IPS-18a (cell line): ENCODE measurements around the gene HSH2D.
"Not testable (repeated sequence)": the region's sequence is repeated elsewhere in the genome, so short reads cannot be mapped to it uniquely, and the experiment has no call there.

Experiments used
- H3K27ac ChIP-seq: one replicate; pipeline ENCODE4 v1.5.1; 2013; ENCODE audit warnings: low read length
- H3K27me3 ChIP-seq: one replicate; pipeline ENCODE4 v1.6.1; 2013; ENCODE audit warnings: mild to moderate bottlenecking, low read length; ENCODE audit not compliant: control insufficient read depth, insufficient read depth
- H3K36me3 ChIP-seq: one replicate; pipeline ENCODE4 v1.6.1; 2013; ENCODE audit warnings: low read depth, low read length; ENCODE audit not compliant: control insufficient read depth
- H3K4me1 ChIP-seq: one replicate; pipeline ENCODE4 v1.6.1; 2013; ENCODE audit warnings: low read depth, low read length; ENCODE audit not compliant: control insufficient read depth
- H3K4me3 ChIP-seq: one replicate; pipeline ENCODE4 v1.5.1; 2013; ENCODE audit warnings: low read length
- H3K9ac ChIP-seq: one replicate; pipeline ENCODE4 v1.6.1; 2013; ENCODE audit warnings: mild to moderate bottlenecking, low read length, moderate library complexity
- H3K9me3 ChIP-seq: one replicate; pipeline ENCODE4 v1.6.1; 2013; ENCODE audit warnings: low read depth, low read length; ENCODE audit not compliant: control insufficient read depth

HSH2D gene

DNA sequence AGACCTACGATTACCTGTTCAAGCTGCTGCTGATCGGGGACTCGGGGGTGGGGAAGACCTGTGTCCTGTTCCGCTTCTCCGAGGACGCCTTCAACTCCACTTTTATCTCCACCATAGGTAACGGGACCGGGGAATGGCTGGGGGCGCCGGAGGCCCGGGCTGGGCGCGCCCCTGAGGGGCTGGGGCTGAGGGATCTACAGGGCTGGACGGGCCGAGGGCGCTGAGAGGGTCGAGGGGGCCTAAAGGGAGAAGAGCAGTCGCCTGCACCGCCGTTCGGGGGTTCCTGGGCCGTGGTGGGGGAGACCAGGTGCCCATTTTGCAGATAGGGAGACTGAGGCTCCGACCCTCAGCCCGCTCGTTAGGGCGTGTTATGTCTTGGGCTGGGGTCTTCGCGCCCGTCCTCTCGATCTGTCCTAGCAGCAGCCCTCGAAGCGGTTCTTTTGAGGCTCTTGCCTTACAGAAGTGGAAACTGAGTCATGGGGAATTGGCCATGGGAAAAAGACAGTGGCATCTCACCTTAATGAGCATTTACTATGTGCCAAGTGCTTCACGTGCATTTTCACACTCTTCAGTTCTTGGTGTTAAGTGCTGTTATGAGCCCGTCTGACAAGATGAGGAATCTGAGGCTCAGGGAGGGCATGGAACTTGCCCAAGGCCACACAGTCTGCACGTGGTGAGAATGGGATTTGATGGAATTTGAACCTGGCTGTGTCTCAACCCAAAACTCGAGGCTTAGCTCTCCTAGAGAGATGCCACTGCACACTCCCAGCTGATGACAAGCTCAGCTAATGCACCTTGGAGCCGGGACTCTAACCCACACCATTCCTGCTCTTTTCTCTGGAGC is 31.4 kb upstream of the HSH2D start:
- Histone ChIP-seq H3K36me3 (peaks cover 4% of the 10 kb centered on the region), H3K9me3 (no peaks in the 10 kb centered on the region), H3K9ac (peak overlapping the region; percentile 83), H3K27ac (peak overlapping the region; percentile 19), H3K4me1 (peaks cover 6% of the 10 kb centered on the region), H3K27me3 (no peaks in the 10 kb centered on the region), H3K4me3 (peak overlapping the region; percentile 76)

DNA sequence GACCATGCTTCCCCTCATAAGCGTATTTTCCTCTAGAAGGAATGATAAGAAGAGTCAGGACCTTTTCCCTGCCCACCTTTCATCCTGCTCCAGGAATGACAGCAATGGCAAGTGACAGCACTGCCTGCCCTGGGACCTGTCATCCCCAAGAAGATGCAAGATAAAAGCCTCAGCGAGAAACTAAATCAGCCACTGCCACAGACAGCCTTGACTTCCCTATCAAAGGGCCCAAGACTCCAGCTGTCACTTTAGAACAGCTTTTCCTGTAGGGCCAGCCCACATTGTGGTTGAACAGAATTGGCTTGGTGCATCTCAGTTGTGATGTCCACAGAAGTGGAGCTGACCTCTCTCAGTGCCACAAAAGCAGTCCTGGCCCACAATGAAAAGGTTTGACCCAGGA is 30.7 kb upstream of the HSH2D start:
- Histone ChIP-seq H3K9ac (no peak overlapping the region), H3K27ac (no peak overlapping the region), H3K9me3 (no peaks in the 10 kb centered on the region), H3K36me3 (peaks cover 4% of the 10 kb centered on the region), H3K4me1 (peaks cover 6% of the 10 kb centered on the region), H3K27me3 (no peaks in the 10 kb centered on the region), H3K4me3 (peak overlapping the region; percentile 76)

DNA sequence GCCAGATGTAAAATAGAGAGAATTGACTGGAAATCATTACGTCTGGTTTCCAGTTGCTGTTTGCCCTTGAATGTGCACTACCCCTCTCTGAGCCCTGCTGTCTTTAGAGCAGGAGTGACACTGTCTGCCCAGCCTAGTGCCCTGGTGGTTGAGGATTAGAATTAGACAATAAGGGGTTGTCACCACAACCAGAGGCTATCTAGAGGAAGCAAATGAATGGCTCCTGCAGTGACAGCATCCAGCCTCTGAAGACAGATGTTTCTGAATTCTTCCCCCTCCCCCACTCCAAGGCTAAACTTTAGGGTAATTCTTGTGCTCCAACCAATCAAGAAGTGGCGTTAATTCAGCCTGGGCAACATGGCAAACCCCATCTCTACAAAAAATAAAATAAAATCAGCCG is 29.8 kb upstream of the HSH2D start:
- Histone ChIP-seq H3K27me3 (no peaks in the 10 kb centered on the region), H3K4me3 (no peak overlapping the region), H3K9ac (no peak overlapping the region), H3K9me3 (no peaks in the 10 kb centered on the region), H3K36me3 (peaks cover 12% of the 10 kb centered on the region), H3K27ac (no peak overlapping the region), H3K4me1 (peaks cover 6% of the 10 kb centered on the region)

DNA sequence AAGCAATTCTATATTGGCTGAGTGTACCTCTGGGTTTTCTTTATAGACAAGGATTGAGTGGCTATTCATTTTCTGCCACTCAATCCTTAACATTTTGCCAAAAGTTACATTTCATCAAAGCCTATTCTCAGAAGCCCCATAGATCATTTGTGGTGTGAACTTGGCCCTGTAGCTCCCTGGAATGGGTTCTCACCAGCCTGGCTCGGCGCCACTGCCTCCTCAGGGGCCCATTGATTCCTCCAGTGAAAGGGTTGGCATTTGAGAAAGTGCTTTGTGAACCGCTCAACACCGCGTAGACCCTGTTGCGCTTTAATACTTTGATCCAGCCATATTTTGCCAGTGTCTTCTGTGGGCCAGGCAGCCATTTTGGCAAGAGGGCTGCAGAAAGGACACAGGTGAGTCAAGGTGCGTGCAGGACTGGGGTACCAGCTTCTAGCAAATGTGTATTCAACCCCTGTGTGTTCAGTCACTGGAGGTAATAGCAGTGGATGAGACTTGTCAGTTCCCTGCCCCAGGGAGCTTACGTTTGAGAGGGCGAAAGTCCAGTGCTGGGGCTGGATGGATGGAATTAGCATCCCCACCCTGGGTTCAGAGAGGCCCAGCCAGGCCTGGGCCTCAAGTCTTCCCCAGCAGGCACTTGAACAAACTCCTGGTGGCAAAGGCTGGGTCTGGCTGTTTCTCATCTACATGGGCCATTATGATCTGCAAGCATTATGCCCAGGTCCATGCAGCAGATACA is 28.0 kb upstream of the HSH2D start:
- Histone ChIP-seq H3K4me1 (peaks cover 6% of the 10 kb centered on the region), H3K9ac (no peak overlapping the region), H3K27ac (no peak overlapping the region), H3K9me3 (no peaks in the 10 kb centered on the region), H3K36me3 (peaks cover 21% of the 10 kb centered on the region), H3K4me3 (no peak overlapping the region), H3K27me3 (no peaks in the 10 kb centered on the region)

DNA sequence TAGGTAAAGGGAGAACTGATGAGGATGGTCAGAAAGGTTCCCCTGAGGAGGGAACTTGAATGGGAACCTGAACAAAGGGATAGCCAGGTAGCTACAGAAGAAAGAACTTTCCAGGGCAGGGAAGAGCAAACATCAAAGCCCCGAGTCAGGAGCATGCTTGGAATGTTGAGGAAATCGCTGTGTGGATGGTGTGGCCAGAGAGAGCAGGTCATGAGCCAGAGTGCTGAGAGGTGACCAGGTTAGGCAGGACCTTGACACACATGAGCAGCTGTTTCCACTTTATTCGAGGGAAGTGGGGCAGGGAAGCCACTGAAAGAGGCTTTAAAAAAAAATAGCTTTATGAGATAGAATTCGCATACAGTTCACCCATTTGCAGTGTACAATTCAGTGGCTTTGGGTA is 27.4 kb upstream of the HSH2D start:
- Histone ChIP-seq H3K4me1 (peaks cover 6% of the 10 kb centered on the region), H3K36me3 (peaks cover 21% of the 10 kb centered on the region), H3K9me3 (no peaks in the 10 kb centered on the region), H3K9ac (no peak overlapping the region), H3K27ac (no peak overlapping the region), H3K4me3 (no peak overlapping the region), H3K27me3 (no peaks in the 10 kb centered on the region)

DNA sequence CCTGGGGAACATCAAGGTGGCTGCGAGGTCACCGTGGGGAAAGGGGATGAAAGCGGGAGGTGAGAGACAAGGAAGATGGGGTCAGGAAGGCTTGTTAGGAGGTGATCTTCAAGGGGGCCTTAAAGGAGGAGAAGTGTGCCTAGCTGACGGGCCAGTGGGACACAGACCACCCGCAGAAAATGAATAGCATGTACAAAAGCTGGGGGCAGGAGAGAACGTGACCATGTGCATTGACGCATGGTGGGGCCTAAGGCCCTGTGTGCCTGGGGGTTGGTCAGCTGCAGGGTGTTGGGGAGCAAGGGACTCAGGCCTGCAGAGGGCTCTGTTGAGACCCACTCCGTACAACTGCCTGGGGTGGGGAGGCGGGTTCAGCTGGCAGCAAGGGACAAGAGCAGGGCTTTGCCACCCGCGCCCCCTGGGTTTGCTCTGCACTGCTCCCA is 25.9 kb upstream of the HSH2D start:
- H3K9me3 ChIP-seq, result no peaks in the 10 kb centered on the region
- H3K27me3 ChIP-seq, result no peaks in the 10 kb centered on the region
- H3K27ac ChIP-seq, result no peak overlapping the region
- peaks cover 2% of the 10 kb centered on the region for H3K4me1 ChIP-seq
- peaks cover 36% of the 10 kb centered on the region for H3K36me3 ChIP-seq
- H3K4me3 ChIP-seq, result no peak overlapping the region
- H3K9ac ChIP-seq, result no peak overlapping the region

DNA sequence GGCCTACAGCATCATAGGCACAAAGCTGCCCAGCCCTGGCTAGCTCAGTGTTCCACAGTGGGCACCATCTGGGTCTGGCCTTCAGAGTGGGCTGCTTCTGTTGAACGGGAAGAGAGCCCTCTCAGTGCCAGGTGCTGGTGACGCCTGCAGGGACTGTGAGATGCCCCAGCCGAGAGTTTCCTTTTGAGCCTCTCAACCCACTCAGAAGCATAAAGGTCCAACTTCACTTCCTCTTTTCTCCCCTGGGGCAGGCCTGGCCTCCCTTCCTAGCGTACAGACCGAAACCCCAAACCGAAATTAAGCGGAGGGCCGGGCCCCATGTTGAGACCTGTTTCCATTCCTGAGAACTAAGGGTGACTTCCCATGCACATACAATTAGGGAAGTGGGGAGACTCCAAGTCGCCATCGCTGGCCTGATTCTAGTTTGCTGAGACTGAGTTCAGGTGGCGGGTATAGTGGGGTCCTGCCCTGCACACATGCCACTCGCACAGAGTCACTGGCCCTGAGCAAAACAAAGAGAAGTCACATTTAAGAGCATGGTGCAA is 24.9 kb upstream of the HSH2D start:
- Histone ChIP-seq H3K9ac (no peak overlapping the region), H3K36me3 (peaks cover 40% of the 10 kb centered on the region), H3K9me3 (no peaks in the 10 kb centered on the region), H3K27ac (no peak overlapping the region), H3K4me1 (no peaks in the 10 kb centered on the region), H3K4me3 (no peak overlapping the region), H3K27me3 (no peaks in the 10 kb centered on the region)

DNA sequence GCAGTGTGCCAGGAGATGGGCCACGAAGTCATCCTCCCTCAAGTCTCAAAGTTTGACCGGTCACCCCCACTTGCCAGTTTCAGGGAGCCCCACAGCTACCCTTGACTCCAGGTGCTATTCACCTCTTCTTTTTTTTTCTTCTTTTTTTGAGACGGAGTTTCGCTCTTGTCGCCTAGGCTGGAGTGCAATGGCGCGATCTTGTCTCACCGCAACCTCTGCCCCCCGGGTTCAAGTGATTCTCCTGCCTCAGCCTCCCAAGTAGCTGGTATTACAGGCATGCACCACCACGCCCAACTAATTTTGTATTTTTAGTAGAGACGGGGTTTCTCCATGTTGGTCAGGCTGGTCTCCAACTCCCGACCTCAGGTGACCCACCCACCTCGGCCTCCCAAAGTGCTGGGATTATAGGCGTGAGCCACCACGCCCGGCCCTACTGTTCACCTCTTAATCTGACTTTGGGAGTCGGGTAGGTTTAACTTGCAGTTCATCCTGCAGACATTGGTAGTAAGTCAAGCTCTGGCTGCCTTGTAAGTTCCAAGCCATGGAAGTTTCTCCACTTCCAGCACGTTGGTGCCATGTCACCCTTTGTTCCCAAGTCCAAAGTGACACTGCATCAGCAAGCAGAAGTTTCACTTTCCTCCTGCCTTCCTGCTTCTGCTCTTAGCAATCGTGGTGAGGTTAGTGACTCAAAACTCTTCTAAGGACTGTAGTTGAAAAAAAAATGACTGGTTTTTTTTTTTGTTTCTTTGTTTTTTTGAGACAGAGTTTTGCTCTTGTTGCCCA is 24.2 kb upstream of the HSH2D start:
- not testable (repeated sequence) for H3K4me1 ChIP-seq, H3K9ac ChIP-seq, H3K9me3 ChIP-seq, H3K27me3 ChIP-seq, H3K27ac ChIP-seq, H3K4me3 ChIP-seq
- peaks cover 40% of the 10 kb centered on the region for H3K36me3 ChIP-seq

DNA sequence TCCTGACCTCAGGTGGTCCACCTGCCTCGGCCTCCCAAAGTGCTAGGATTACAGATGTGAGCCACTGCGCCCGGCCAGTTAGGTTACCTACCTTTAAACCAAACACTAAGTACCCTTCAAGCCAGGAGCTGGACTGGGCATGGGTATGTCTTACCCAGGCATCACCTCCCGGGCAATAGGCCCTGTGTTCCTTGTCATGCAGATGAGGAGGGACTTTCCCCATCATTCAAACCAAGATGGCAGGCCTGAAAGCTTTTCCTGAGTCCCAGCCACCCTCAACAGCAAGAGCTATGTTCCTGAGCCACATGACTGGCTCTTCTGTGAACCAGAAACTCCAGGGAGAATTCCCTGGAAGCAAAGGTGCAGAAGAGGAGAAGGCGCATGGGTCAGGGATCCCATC is 22.3 kb upstream of the HSH2D start:
- Histone ChIP-seq H3K27ac (no peak overlapping the region), H3K36me3 (peaks cover 45% of the 10 kb centered on the region), H3K4me3 (no peak overlapping the region), H3K9me3 (no peaks in the 10 kb centered on the region), H3K27me3 (no peaks in the 10 kb centered on the region), H3K9ac (no peak overlapping the region), H3K4me1 (no peaks in the 10 kb centered on the region)

DNA sequence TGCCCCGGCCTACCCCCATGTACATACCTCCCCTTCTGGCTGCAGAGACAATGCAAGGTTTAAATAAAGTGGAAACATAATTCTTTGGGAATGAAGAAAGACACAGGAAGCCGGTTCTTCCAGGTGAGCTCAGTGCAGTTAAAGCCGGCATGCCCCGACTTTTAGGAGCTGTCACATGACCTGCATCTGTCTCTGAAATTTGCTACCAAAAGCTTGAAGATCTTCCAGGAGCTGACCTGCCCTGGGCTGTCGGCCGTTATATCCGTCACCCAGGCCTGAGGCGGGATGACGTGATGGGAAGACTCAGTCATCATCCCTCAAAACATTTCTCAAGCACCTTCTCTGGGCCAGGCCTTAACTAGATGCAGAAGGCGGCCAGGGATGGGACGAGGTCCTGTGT is 21.5 kb upstream of the HSH2D start:
- no peaks in the 10 kb centered on the region for H3K9me3 ChIP-seq
- no peak overlapping the region for H3K4me3 ChIP-seq
- no peak overlapping the region for H3K27ac ChIP-seq
- no peaks in the 10 kb centered on the region for H3K4me1 ChIP-seq
- no peak overlapping the region for H3K9ac ChIP-seq
- H3K27me3 ChIP-seq, result no peaks in the 10 kb centered on the region
- H3K36me3 ChIP-seq, result peaks cover 50% of the 10 kb centered on the region

DNA sequence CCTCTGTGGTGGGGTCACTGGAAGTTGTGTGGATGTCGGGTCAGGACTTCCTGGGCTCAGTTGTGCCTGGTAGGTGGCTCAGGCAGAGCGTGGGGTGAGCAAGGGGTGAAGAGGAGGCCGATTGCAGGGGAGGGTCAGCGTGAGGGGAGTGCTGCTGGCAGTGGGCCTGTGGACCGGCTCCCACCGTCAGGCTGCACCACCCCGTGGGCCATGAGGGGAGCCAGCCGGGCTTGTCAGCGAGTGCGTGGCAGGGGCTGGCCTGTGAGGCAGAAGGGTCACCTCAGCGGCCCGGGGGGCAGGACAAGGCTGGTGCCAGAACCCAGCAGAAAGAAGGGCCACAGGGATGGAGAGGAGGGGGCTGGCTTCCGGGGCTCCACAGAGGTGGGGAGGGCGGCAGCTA is 18.5 kb upstream of the HSH2D start:
- no peaks in the 10 kb centered on the region for H3K27me3 ChIP-seq
- no peaks in the 10 kb centered on the region for H3K9me3 ChIP-seq
- H3K36me3 ChIP-seq, result peaks cover 63% of the 10 kb centered on the region

More for the DNA sequence above, 18.5 kb upstream of the HSH2D start:
- H3K4me1 ChIP-seq, result no peaks in the 10 kb centered on the region
- no peak overlapping the region for H3K9ac ChIP-seq
- no peak overlapping the region for H3K4me3 ChIP-seq
- H3K27ac ChIP-seq, result no peak overlapping the region
